ENCODE data around the gene LASP1.

LASP1 gene

GRCh38 chr17:38916771-38917170 is 46.9 kb downstream of the LASP1 start:
- TF ChIP-seq CTCF (IDR thresholded peaks at IDR 0.05; ENCODE audit: insufficient read depth, low read length, missing control alignments) = no peak
- POLR2A ChIA-PET = interaction anchor here (1.0 kb wide), 1 partner anchor 47 kb away, joined by 3 read pairs; the partner anchor contains the start of gene LASP1
- DNase-seq (ENCODE audit: low read depth, low spot score) = no peak
- CTCF ChIA-PET = interaction anchor here (1.0 to 2.1 kb wide), 4 partner anchors 8 to 236 kb away, joined by 3 to 6 read pairs (median 4); partner anchors contain the start of gene LASP1NB
- no peak overlapping the region for H3K4me3 ChIP-seq (ENCODE audit: low read depth, low read length)

DNA sequence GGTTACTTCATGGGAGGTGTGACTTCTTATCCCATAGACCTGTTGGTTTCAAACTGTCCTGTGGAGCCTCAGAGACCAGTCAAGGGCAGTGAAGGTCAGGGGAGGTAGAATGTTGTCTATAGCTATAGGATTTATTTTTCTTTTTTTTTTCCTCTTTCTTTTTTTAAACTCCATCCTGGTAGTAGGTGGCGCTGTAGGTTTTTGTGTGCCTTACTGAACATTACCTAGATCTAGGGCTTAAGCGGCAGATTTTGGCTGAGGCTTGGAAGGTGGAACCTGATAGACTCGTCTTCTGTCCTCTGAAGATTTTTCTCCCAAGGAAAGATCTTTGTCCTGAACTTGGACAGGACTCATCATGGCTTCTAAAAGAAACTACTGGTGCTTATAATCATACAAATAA is 47.4 kb downstream of the LASP1 start:
- no peak overlapping the region for H3K4me3 ChIP-seq (ENCODE audit: low read depth, low read length)
- ChIA-PET POLR2A (no interaction called here), CTCF (interaction anchor here (1.0 to 1.4 kb wide), 2 partner anchors 15 to 236 kb away, joined by 3 to 4 read pairs; no protein-coding TSS in a partner anchor)
- no peak for DNase-seq (ENCODE audit: low read depth, low spot score)
- TF ChIP-seq CTCF (IDR thresholded peaks at IDR 0.05; ENCODE audit: insufficient read depth, low read length, missing control alignments) = no peak

GRCh38 chr17:38918129-38918913 is 48.5 kb downstream of the LASP1 start:
- H3K4me3 ChIP-seq (ENCODE audit: low read depth, low read length) = no peak overlapping the region
- no peak for DNase-seq (ENCODE audit: low read depth, low spot score)
- ChIA-PET POLR2A (no interaction called here), CTCF (interaction anchor here (0.6 to 0.8 kb wide), 3 partner anchors 11 to 235 kb away, joined by 3 read pairs; no protein-coding TSS in a partner anchor)
- TF ChIP-seq CTCF (IDR thresholded peaks at IDR 0.05; ENCODE audit: insufficient read depth, low read length, missing control alignments) = no peak

DNA sequence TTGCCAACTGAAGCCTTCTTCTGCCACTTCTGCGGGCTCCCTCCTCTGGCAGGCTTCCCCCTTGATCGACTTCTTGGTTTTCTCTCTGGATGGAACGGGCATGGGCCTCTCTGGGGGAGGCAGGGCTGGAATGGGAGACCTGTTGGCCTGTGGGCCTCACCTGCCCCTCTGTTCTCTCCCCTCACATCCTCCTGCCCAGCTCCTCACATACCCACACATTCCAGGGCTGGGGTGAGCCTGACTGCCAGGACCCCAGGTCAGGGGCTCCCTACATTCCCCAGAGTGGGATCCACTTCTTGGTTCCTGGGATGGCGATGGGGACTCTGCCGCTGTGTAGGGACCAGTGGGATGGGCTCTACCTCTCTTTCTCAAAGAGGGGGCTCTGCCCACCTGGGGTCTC is 49.1 kb downstream of the LASP1 start:
- CTCF ChIA-PET = interaction anchor here (0.6 to 0.8 kb wide), 3 partner anchors 12 to 235 kb away, joined by 3 read pairs; no protein-coding TSS in a partner anchor
- DNase-seq (ENCODE audit: low read depth, low spot score) = no peak
- H3K4me3 ChIP-seq (ENCODE audit: low read depth, low read length) = no peak overlapping the region
- TF ChIP-seq CTCF (IDR thresholded peaks at IDR 0.05; ENCODE audit: insufficient read depth, low read length, missing control alignments) = no peak
- POLR2A ChIA-PET = no interaction called here

DNA sequence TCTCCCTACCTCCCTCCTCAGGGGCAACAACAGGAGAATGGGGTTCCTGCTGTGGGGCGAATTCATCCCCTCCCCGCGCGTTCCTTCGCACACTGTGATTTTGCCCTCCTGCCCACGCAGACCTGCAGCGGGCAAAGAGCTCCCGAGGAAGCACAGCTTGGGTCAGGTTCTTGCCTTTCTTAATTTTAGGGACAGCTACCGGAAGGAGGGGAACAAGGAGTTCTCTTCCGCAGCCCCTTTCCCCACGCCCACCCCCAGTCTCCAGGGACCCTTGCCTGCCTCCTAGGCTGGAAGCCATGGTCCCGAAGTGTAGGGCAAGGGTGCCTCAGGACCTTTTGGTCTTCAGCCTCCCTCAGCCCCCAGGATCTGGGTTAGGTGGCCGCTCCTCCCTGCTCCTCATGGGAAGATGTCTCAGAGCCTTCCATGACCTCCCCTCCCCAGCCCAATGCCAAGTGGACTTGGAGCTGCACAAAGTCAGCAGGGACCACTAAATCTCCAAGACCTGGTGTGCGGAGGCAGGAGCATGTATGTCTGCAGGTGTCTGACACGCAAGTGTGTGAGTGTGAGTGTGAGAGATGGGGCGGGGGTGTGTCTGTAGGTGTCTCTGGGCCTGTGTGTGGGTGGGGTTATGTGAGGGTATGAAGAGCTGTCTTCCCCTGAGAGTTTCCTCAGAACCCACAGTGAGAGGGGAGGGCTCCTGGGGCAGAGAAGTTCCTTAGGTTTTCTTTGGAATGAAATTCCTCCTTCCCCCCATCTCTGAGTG is 49.6 kb downstream of the LASP1 start:
- H3K4me3 ChIP-seq (ENCODE audit: low read depth, low read length) = no peak overlapping the region
- no peak for TF ChIP-seq CTCF (IDR thresholded peaks at IDR 0.05; ENCODE audit: insufficient read depth, low read length, missing control alignments)
- DNase-seq (ENCODE audit: low read depth, low spot score) = no peak
- ChIA-PET POLR2A (no interaction called here), CTCF (interaction anchor here (0.7 to 1.0 kb wide), 2 partner anchors 12 to 234 kb away, joined by 3 read pairs; no protein-coding TSS in a partner anchor)
